ENCODE results near the gene ARHGAP29.
"Not testable (repeated sequence)": the region's sequence is repeated elsewhere in the genome, so short reads cannot be mapped to it uniquely, and the experiment has no call there.

The ARHGAP29 gene

DNA sequence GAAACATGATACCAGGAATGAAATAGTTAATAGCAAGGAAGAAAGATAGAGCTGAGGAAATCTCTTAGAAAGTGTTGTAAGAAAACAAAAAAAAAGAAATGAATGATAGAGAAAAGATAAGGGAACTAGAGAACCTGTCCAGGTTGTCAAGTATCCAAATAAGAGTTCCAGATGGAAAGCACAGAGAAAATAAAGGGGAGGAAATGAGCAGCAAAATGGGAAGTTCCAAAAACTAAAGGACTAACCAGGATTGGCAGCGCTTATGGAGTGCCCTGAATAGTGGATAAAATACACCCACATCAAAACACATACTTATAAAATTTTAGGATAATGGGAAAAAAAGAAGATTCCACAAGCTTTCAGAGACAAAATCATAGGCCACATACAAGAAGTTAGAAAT lies 55.2 kb downstream of the ARHGAP29 start:
- DNase-seq (ENCODE audit: extremely low read depth in 1 of 2, low read depth in 1 of 2) = no peak

DNA sequence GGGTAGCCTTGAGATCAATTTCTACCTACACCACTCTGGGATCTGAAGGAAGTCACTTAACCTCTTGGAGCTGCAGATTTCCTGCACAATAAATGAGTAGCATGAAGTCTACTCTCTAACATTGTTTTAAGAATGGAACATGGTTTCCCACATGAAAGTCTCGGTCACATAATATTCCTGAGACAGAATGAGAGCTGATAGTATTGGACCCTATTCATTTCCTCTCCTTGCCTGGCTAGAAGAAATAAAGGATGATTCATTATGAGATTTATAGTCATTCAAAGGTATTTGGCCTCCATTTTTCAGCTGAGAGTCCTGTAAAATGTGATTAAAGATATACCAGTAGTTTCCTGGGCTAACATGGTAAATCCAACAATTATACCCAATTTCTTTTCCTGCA lies 56.7 kb downstream of the ARHGAP29 start:
- DNase-seq (ENCODE audit: extremely low read depth in 1 of 2, low read depth in 1 of 2) = no peak

DNA sequence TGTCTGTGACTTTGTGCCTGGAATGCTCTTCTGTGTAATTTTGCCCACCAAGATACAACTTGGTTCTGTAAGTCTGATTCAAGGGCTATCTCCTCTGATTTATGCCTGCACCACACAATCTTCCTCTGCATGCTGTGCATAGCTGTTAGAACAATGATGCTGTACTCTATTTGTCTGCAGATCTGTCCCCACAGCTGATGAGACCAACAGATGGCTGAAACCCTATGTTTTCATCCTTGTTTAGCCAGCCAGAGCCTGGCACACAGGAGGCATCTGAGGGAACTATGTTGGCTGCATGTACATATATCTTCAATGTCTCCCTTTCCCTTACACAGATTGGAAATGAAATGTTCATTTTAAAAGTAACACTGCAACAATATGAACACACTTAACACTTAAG lies 58.5 kb downstream of the ARHGAP29 start:
- no peak for DNase-seq (ENCODE audit: extremely low read depth in 1 of 2, low read depth in 1 of 2)

DNA sequence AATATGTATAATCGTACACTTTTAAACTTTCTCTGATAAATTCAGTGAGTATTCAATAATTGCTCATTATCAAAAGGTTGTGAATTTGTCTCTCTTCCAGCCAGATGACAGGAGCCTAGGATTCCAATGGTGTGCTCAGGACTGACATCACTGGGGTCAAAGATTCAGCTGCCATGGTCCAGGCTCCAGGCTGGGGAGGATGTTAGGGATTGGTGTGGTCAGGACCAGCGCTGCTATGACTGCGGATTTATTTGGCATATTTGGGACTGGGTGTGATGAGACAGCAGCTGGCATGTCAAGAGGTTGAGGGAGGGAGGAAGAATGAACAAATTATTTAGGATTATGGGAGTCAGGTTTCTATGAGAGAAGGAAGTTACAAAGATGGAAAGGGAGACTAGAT lies 68.3 kb downstream of the ARHGAP29 start:
- DNase-seq (ENCODE audit: extremely low read depth in 1 of 2, low read depth in 1 of 2) = no peak

DNA sequence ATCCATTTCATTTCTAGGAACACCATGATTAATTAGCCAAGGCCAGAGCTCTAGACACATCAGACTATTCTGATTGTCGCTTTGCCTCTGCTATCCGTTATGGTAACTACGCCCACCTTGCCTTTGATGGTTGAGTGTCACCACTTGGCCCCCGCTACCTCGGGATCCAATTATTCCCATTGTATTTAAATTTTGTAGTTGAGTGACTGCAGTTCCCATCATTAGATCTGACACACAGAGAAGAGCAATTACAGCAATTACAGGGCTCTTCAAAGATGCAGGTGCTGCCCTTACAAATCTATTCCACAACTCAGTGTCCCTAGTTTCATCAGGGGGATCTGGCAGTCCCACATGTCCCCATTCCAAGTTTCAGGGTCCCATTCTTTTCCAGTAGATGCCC lies 71.5 kb downstream of the ARHGAP29 start:
- DNase-seq (ENCODE audit: extremely low read depth in 1 of 2, low read depth in 1 of 2) = no peak

DNA sequence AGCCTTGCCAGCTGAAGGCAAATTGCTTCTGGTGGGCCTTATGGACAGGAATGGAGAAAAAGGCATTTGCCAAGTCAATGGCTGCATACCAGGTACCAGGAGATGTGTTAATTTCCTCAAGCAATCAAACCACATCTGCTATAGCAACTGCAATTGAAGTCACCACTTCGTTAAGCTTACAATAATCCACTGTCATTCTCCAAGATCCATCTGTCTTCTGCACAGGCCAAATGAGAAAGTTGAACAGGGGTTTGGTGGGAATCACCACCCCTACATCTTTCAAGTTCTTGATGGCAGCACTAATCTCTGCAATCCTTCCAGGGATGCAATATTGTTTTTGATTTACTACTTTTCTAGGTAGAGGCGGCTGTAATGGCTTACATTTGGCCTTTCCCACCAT lies 72.5 kb downstream of the ARHGAP29 start:
- DNase-seq (ENCODE audit: extremely low read depth in 1 of 2, low read depth in 1 of 2) = not testable (repeated sequence)

DNA sequence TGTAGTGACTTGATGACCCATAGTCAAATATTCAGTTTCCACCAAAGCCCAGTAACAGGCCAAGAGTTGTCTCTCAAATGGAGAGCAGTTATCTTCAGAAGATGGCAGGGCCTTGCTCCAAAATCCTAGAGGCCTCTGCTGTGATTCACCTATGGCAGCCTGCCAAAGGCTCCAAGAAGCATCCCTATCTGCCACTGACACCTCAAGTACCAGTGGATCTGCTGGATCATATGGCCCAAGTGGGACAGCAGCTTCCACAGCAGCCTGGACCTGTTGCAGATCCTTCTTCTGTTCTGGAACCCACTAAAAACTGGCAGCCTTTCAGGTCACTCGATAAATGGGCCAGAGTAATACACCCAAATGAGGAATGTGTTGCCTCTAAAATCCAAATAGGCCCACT lies 73.3 kb downstream of the ARHGAP29 start:
- not testable (repeated sequence) for DNase-seq (ENCODE audit: extremely low read depth in 1 of 2, low read depth in 1 of 2)

DNA sequence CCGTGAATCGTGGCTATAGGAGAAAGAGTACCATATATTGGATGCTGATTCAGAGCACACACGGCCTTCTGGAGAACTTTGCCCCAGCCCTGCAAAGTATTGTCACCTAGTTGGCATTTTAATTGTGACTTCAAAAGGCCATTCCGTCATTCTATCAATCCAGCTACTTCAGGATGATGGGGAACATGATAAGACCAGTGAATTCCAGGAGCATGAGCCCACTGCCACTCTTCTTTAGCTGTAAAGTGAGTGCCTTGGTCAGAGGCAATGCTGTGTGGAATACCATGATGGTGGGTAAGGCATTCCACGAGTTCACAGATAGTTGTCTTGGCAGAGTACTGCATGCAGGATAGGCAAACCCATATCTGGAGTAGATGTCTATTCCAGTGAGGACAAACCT lies 74.1 kb downstream of the ARHGAP29 start:
- not testable (repeated sequence) for DNase-seq (ENCODE audit: extremely low read depth in 1 of 2, low read depth in 1 of 2)

DNA sequence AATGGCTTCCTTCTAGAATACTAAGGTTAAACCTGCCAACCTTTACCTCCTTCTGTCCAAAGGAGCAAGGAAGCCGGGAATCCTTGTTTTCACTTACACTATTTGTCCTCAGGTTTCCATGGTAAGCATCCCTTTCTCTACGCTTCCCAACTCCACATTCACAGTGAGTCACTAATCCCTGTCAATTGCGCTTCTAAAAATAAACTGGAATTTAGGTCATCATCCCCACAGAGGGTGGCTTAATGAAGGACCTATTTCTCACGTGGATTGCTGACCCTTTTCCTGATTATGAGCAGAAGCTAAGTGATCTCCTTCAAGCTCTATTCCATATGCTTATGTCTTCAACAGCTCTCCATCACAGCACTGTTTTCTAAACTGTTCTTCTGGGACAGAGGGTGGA lies 76.6 kb downstream of the ARHGAP29 start:
- no peak for DNase-seq (ENCODE audit: extremely low read depth in 1 of 2, low read depth in 1 of 2)

DNA sequence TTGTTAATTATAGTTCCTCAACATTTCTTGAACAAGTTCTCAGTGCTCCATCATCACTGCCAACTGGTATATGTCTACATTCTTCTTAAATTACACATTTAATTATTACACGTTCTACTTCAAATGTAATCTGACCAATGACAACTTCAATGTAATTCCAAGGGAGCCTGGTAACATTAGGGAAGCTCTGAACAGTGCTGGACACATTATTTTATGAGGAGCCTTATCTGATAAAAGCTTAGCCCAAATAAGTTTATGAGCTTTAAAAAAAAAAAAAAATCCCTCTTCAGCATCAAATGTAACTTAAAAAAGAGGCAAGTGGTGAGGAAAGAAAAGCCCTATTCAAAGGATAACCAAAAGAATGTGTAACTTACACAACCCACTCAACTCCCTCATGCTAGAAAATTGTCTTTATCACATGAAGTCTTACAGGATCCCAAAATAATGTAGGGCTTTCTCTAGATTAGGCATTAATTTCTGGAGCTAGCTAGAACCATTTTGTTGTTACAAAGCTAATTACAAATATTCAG lies 81.2 kb downstream of the ARHGAP29 start:
- DNase-seq (ENCODE audit: extremely low read depth in 1 of 2, low read depth in 1 of 2) = no peak

DNA sequence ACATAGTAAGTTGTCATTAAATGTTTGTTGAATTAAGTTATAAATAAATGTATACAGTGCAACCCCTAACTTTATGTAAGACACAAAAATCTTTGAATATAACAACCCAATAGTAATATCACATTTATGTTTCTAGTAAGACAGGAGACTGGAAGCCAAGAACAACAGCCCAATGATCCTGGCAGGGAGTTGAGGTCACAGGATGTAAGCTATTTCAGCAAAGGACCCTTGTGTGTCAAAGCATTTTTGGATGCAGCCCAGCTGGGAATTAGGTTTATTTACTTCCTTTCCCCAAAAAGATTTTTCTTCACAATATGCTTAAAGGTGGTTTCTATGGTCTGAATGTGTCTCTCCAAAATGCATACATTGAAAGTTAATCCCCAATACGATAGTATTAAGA lies 82.4 kb downstream of the ARHGAP29 start:
- DNase-seq (ENCODE audit: extremely low read depth in 1 of 2, low read depth in 1 of 2) = no peak

DNA sequence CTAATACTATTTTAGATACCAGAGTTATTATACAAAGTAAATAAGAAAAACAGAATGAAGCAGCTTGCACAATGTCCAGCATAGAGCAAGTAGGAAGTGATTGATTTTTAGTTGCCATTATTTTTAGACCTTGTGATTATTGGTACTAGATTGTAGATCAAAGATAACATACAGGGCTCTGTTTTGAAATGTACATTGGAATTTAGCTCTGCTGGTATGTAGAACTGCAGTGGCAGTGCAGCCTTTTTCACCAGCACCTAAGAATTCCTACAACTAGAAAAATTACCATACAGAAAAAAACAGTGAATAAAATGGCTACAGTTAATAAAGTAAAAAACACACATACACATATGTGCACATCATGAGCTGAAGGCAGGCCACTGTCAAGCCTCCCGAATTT lies 84.3 kb downstream of the ARHGAP29 start:
- DNase-seq (ENCODE audit: extremely low read depth in 1 of 2, low read depth in 1 of 2) = no peak

DNA sequence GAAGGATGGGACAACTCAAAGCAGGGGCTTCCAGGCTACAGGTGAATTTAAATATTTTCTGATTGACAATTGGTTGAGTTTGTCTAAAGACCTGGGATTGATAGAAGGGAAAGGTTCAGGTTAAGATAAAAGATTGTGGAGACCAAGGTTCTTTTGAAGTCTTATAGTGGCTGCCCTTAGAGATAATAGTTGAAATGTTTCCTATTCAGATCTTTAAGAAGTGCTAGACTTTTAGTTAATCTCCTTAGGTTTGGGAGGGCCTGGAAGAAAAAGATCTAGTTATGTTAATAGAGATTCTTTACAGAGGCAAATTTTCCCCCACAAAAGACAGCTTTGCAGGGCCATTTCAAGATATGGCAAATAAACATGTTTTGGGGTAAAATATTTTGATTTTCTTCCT lies 88.2 kb downstream of the ARHGAP29 start:
- not testable (repeated sequence) for DNase-seq (ENCODE audit: extremely low read depth in 1 of 2, low read depth in 1 of 2)

DNA sequence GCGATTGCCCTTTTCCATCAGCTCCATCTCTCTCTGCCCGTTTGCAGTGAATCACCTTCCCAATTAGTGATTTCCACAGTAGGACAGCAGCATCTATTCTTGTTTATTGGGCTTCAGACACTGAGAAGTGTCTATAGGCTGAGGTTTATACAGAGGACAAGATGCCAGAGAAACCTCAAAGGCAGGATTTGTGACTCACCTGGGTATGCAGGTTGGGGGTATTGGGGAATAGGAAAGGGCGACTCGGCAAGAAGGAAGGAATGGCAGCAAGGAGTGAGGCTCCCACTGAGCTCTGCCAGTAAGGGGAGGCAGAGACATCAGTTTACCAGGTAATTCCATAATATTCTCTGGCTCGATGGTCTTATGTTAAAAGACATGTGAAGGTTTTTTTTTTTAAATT lies 91.1 kb downstream of the ARHGAP29 start:
- DNase-seq (ENCODE audit: extremely low read depth in 1 of 2, low read depth in 1 of 2) = no peak

DNA sequence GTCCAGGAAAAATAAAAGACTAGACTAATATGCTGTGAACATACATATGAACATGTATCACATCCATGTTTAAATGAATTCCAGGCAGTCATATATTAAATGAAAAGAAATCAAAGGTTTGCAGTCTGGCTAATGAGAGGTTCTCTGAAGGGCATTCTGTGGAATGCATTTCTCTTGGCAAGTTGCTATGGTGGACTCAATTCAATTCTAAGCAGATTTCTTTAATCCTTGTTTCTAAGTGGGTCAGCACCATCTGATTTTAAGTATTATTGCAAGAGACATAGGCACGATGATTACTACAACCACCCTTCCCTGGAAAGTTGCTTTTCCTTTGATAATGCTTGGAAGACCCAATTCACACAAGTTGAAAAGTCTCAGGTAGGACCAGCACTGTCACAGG lies 92.5 kb downstream of the ARHGAP29 start:
- DNase-seq (ENCODE audit: extremely low read depth in 1 of 2, low read depth in 1 of 2) = no peak

DNA sequence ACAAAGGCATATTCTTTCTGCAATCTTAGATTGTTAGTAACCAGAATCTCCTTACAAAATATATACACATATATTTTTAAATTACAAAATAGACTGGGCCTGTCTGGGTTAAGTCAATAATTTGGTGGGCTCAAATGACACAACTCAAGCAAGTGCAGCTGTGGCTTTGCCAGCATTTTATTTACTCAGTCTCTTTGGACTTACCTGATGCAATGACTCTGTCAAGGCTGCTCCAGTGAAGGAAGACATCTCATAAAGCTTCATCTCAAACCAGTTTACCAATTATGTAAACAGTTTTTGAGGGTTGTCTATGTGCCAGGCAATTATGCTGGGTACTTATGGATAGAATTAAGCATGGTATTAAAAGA lies 93.6 kb downstream of the ARHGAP29 start:
- DNase-seq (ENCODE audit: extremely low read depth in 1 of 2, low read depth in 1 of 2) = no peak

DNA sequence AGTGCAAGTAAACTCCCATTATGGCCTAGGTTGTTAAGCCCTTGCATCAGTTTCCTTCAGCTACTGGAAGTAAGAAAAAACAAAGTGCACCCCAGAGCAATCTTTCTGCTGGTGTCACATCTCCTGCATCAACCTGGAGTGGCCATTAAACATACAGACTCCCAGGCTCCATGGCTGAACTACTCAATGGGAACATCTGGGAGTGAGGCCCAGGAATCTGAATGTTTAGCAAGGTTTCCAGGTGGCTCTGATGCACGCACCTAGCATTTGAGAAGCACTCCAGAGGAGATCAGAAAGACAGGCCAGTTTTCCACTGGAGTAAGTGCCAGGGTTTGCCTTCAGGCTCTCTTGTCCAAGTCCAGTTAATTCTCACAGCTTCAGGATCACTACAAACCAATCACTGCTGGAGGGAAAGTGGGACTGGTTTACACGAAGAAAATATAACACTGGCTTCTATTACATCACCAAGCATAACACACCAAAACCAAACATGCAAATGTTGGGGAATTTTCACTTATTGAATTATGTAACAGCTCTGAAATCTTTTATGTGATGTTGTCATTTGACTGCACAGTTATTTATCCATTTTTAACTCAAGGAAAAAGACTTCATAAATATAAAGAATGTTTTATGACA lies 94.1 kb downstream of the ARHGAP29 start:
- no peak for DNase-seq (ENCODE audit: extremely low read depth in 1 of 2, low read depth in 1 of 2)

DNA sequence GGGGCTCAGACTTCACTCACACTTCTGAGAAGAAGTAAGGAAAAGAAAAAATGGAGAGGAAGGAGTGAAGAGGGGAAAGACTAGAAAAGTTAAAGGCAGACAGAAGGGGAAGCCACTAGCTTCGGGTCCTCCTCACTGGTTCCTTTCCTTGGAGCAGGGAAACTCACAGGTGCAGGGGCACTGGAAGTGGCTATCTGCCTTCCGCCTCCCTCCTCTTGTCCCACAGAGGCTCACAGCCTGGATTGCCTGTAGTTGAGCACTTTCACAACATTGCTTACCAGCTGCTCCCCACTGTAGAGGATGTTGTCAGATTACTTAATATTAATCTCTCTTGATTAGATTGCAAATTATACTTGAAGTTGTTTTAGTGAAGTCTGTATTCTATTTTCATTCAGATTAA lies 94.8 kb downstream of the ARHGAP29 start:
- no peak for DNase-seq (ENCODE audit: extremely low read depth in 1 of 2, low read depth in 1 of 2)

DNA sequence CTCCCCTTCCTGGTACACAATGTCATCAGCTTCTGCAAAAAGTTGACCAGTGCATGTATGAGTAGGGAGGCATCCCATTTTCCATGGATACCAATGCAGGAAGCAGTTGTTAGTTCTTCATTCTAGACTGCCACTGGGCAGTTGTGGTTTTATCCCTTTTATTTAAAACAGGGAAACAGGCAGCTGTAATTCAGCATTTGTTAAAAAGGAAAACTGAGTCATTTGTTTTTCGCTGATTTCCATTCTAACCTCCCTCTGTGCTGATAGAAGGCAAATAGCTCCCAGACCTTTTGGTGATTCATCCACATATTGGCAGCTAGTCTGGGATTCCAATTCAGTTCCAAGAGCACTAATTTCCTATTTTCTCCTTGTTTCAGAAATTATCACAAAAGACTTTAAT lies 95.4 kb downstream of the ARHGAP29 start:
- DNase-seq (ENCODE audit: extremely low read depth in 1 of 2, low read depth in 1 of 2) = no peak

DNA sequence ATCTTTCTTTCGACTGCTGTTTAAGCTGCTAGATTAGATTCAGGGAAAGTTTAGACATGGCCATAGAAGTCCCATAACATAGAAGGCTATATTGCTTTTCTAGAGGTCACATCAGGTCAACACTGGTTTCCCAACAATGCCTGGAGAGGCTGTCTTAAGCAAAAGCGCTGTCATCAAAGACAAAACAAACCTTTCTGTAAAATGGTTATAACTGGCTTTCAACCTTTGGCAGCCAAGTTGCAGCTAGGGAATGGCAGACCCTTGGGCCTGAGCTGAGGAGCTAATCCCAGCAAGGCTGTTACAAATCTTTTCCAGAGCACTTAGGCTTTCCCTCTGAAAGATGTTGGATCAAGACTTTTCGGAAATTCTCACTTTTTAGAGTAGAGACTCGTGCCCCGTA lies 105.3 kb downstream of the ARHGAP29 start:
- no peak for DNase-seq (ENCODE audit: extremely low read depth in 1 of 2, low read depth in 1 of 2)

DNA sequence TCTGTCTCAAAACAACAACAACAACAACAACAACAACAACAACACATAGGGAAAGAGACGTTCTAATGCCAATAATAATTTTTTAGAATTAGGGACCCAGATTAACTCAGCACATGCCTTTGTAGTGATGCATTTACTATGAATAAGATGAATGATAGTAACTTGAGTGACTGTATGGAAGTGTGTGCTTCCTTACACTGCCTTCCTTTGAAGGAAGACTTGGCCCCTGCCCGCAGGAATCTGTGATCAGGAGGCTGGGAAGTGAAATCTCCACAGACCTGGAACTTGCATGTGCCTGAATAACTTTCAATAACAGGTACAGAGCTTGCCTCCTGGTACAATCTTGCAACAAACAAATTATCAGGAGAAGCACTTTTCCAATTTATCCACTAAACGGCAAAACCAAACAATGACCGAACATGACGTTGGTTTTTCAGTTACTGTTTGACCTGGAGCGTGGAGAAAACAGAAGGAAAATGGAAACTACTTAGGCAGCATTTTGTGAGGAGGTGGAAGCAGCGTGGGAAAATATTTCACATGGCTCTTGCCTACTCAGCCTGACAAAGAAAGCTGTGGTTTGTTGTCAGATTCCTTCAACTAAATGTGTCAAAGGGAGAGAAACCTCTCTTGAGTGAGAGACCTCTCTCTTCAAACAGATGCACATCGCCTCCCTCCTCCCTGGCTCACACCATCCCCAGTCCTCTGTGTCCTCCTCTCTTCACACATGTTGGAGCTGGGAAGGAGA lies 106.4 kb downstream of the ARHGAP29 start:
- DNase-seq (ENCODE audit: extremely low read depth in 1 of 2, low read depth in 1 of 2) = no peak

DNA sequence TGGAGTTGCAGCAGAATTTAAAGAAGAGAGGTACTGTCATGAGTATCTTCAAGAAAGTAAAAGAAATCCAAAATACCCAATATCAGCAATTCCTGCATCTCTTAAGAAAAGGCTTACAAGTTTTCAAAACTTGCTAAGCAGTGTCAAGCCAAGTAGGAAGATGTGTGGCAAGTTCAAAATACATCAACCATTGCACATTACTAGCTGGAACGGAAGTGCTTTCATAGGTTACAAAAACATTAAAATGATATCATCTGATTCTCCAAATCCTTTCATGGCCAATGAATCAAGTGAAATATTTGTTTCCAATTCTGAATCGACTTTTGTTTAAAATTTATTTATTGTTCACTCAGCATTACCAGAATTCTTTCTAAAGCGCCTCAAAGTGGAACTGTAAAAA lies 110.7 kb downstream of the ARHGAP29 start:
- DNase-seq (ENCODE audit: extremely low read depth in 1 of 2, low read depth in 1 of 2) = no peak

Data from activated CD8-positive, alpha-beta memory T cell treated with anti-CD3 and anti-CD28 coated beads for 1 hour (primary cell).